Tibial nerve (tissue), 3 donors: ENCODE results near the gene NT5DC4.

Experiments
- CTCF ChIP-seq, 5 experiments: fragments of 200-600 bp in 3 of 5; fragments of 450-650 bp in 2 of 5; sonication (generic) in 3 of 5; IDR thresholded peaks; one replicate each; pipeline ENCODE4 v1.5.1; 2016 to 2019; ENCODE audit warnings: antibody characterized with exemption in 5 of 5, mild to moderate bottlenecking in 3 of 5, moderate library complexity in 2 of 5
- POLR2A ChIP-seq, 2 donors: fragments of 450-650 bp; IDR thresholded peaks; one replicate each; pipeline ENCODE4 v1.6.1; 2017; ENCODE audit warnings: antibody characterized with exemption in 2 of 2, mild to moderate bottlenecking in 2 of 2, moderate library complexity in 2 of 2

DNA sequence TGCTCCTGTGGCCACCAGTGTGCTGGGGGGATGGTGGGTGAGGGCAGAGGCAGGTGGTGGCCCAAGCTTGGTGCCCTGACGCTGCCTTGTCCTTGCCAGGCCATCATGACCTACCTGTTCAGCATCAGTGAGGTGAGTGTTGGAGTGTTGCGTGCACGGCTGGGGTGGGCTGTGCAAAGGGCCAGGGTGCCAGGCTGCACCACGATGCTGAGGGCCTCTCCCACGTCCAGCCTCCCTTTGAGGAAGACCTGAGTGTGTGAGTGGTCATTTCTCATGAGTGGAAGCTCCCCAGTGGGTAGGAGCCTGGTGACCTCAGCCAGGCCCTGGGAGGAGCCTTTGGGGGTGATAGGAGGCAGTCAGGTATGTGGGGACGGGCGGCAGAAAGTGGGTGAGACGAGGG is 3.2 kb downstream of the NT5DC4 start:
- TF ChIP-seq POLR2A (IDR thresholded peaks at IDR 0.05), result no peak
- no peak for TF ChIP-seq CTCF (IDR thresholded peaks at IDR 0.05)
